Measurements from ENCODE around the gene MAP3K3.

MAP3K3 gene

GRCh38 chr17:63657786-63658185 lies 35.6 kb downstream of the MAP3K3 start:
- DNase-seq = no peak

- DNase-seq = no peak
Observed at GRCh38 chr17:63658366-63658765, 36.1 kb downstream of the MAP3K3 start.

- no peak for DNase-seq
Observed at GRCh38 chr17:63659850-63660249, 37.6 kb downstream of the MAP3K3 start.

- no peak for DNase-seq
Observed at GRCh38 chr17:63665527-63666214, 43.5 kb downstream of the MAP3K3 start.

GRCh38 chr17:63672856-63673255 lies 50.6 kb downstream of the MAP3K3 start:
- no peak for DNase-seq

GRCh38 chr17:63675231-63675606 lies 53.0 kb downstream of the MAP3K3 start:
- DNase-seq = no peak

- DNase-seq = no peak
Observed at GRCh38 chr17:63675607-63676546, 53.7 kb downstream of the MAP3K3 start.

- DNase-seq = no peak
Observed at GRCh38 chr17:63676584-63676983, 54.4 kb downstream of the MAP3K3 start.

GRCh38 chr17:63679214-63679613 lies 57.0 kb downstream of the MAP3K3 start:
- no peak for DNase-seq

- no peak for DNase-seq
Observed at GRCh38 chr17:63680700-63681099, 58.5 kb downstream of the MAP3K3 start.

- DNase-seq = no peak
Observed at GRCh38 chr17:63681530-63681929, 59.3 kb downstream of the MAP3K3 start.

- no peak for DNase-seq
Observed at GRCh38 chr17:63682441-63682840, 60.2 kb downstream of the MAP3K3 start.

GRCh38 chr17:63682981-63683380 lies 60.8 kb downstream of the MAP3K3 start:
- DNase-seq = no peak

- DNase-seq = no peak
Observed at GRCh38 chr17:63685041-63685440, 62.8 kb downstream of the MAP3K3 start.

- DNase-seq = no peak
Observed at GRCh38 chr17:63685578-63685977, 63.4 kb downstream of the MAP3K3 start.

GRCh38 chr17:63686138-63686685 lies 64.0 kb downstream of the MAP3K3 start:
- no peak for DNase-seq

GRCh38 chr17:63688396-63689020 lies 66.3 kb downstream of the MAP3K3 start:
- DNase-seq = no peak

GRCh38 chr17:63689479-63689878 lies 67.3 kb downstream of the MAP3K3 start:
- no peak for DNase-seq

- DNase-seq = no peak
Observed at GRCh38 chr17:63692195-63692816, 70.1 kb downstream of the MAP3K3 start.

GRCh38 chr17:63693411-63694113 lies 71.3 kb downstream of the MAP3K3 start:
- DNase-seq = no peak

- DNase-seq = no peak
Observed at GRCh38 chr17:63694229-63694949, 72.2 kb downstream of the MAP3K3 start.

All from NCI-H187 treated with DMSO at 0.1 percent for 48 hours (cell line).